Upper lobe of right lung (tissue), 1 donor: ENCODE data around the gene HOXC9. TPM values are rescaled to one million over a fixed set of nuclear protein-coding genes. Genes with fewer than 3 reads are reported as not detected.

ENCODE experiments used
- ATAC-seq: fragments of 200-7000 bp; cut with Tn5 transposase; one replicate; pipeline ENCODE4 v1.9.1; 2020; ENCODE audit warnings: mild to moderate bottlenecking, moderate library complexity
- DNase-seq: peaks from one replicate; pipeline ENCODE4 v3.0.0-alpha.2; 2020
- H3K27ac ChIP-seq: fragments of 200-600 bp; one replicate; pipeline ENCODE4 v1.8.0; 2022
- H3K27me3 ChIP-seq: fragments of 200-600 bp; one replicate; pipeline ENCODE4 v1.8.0; 2022; ENCODE audit warnings: mild to moderate bottlenecking
- H3K36me3 ChIP-seq: fragments of 200-600 bp; one replicate; pipeline ENCODE4 v1.8.0; 2022
- H3K4me1 ChIP-seq: fragments of 200-600 bp; one replicate; pipeline ENCODE4 v1.8.0; 2022
- H3K4me3 ChIP-seq: fragments of 200-600 bp; one replicate; pipeline ENCODE4 v1.8.0; 2022; ENCODE audit warnings: mild to moderate bottlenecking
- H3K9me3 ChIP-seq: fragments of 200-600 bp; one replicate; pipeline ENCODE4 v1.8.0; 2022
- CTCF ChIP-seq: fragments of 200-600 bp; IDR thresholded peaks from one replicate; pipeline ENCODE4 v1.8.0; 2022; ENCODE audit warnings: antibody characterized with exemption
- intact Hi-C: fragments of 100-400 bp; cut with DNase I; formaldehyde crosslinking; loops from one replicate; pipeline ENCODE4 v1.11.0; 2022
- total RNA-seq: library from RNA; stranded (reverse); fragmentation: NEBNext Ultra II Directional; extraction: Animal tissue kit (Norgen Biotek cat#: 25700); gene quantifications from one replicate; pipeline ENCODE4 v1.2.1, GENCODE V29; 2021
- donor health status: DM: no; HTN: yes; CAD: no; lungs with severe emphysema.

The HOXC9 gene
- total RNA-seq, 1 donor from 2014 or later = 0.61 TPM

DNA sequence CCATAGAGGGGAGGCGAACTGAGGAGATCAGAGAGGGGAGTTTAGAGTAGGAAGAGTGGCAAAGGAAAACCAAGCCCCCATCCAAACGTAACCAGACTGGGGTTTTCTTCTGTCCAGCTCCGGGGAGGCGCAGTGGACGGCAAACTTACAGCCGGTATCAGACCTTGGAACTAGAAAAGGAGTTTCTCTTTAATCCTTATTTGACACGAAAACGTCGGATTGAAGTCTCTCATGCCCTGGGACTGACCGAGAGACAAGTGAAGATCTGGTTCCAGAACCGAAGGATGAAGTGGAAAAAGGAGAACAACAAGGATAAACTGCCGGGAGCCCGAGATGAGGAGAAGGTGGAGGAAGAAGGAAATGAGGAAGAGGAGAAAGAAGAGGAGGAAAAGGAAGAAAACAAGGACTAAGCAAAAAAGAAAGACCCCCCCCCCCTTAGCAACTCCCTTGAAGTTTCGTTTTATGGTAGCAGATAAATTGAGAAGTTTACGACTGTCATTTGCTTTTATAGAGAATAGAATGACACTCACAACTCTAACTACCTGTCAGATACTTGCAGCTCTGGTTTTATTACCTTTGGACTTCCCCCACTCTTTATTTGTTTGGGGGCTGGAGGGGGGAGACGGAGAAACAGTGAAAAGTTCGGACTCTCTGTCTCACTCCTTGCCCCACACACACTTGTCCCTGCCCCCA is 11.2 kb downstream of the HOXC9 start:
- H3K4me3 ChIP-seq = no peak overlapping the region
- peaks cover 12% of the 10 kb centered on the region for H3K4me1 ChIP-seq
- H3K9me3 ChIP-seq = no peaks in the 10 kb centered on the region
- DNase-seq (no peak), ATAC-seq (no peak)
- intact Hi-C loops = no loop called here
- H3K27ac ChIP-seq = no peak overlapping the region
- no peak for TF ChIP-seq CTCF
- no peaks in the 10 kb centered on the region for H3K36me3 ChIP-seq
- H3K27me3 ChIP-seq = peaks cover 92% of the 10 kb centered on the region

- peaks cover 93% of the 10 kb centered on the region for H3K27me3 ChIP-seq
- H3K4me1 ChIP-seq = peaks cover 6% of the 10 kb centered on the region
- no peak for TF ChIP-seq CTCF
- DNase-seq (no peak), ATAC-seq (no peak)
- intact Hi-C loops = no loop called here
- H3K9me3 ChIP-seq = no peaks in the 10 kb centered on the region
- H3K27ac ChIP-seq = no peak overlapping the region
- no peaks in the 10 kb centered on the region for H3K36me3 ChIP-seq
- H3K4me3 ChIP-seq = no peak overlapping the region
These were observed 11.9 kb downstream of the HOXC9 start for GRCh38 chr12:54011665-54012532.

- intact Hi-C loops = no loop called here
- no peak for TF ChIP-seq CTCF
- no peaks in the 10 kb centered on the region for H3K36me3 ChIP-seq
These were observed 12.9 kb downstream of the HOXC9 start for GRCh38 chr12:54012631-54013409.

GRCh38 chr12:54014377-54015017 is 14.5 kb downstream of the HOXC9 start:
- no peak for TF ChIP-seq CTCF
- no peaks in the 10 kb centered on the region for H3K9me3 ChIP-seq
- ATAC-seq (no peak), DNase-seq (no peak)
- H3K27me3 ChIP-seq = peaks cover 95% of the 10 kb centered on the region
- H3K4me1 ChIP-seq = peaks cover 6% of the 10 kb centered on the region
- H3K27ac ChIP-seq = no peak overlapping the region
- intact Hi-C loops = no loop called here
- no peaks in the 10 kb centered on the region for H3K36me3 ChIP-seq
- H3K4me3 ChIP-seq = no peak overlapping the region

More at GRCh38 chr12:54012631-54013409, 12.9 kb downstream of the HOXC9 start:
- Histone ChIP-seq H3K9me3 (no peaks in the 10 kb centered on the region), H3K27me3 (peaks cover 93% of the 10 kb centered on the region), H3K4me1 (peaks cover 6% of the 10 kb centered on the region), H3K27ac (no peak overlapping the region), H3K4me3 (no peak overlapping the region)
- no peak for DNase-seq
- ATAC-seq = no peak
